GM18870 (cell line): ENCODE measurements around the gene DNAH17.

Experiments
- ATAC-seq: cut with Tn5 transposase; IDR thresholded peaks from one replicate; pipeline ENCODE4 v1.9.1; 2021; ENCODE audit warnings: moderate library complexity; ENCODE audit not compliant: unreplicated experiment

The DNAH17 gene

GRCh38 chr17:78417531-78417909 is 159.7 kb downstream of the DNAH17 start:
- ATAC-seq = no peak

GRCh38 chr17:78416791-78417530 is 160.2 kb downstream of the DNAH17 start:
- ATAC-seq = no peak

- no peak for ATAC-seq
These were observed 161.1 kb downstream of the DNAH17 start for GRCh38 chr17:78415821-78416711.

- ATAC-seq = no peak
These were observed 162.7 kb downstream of the DNAH17 start for GRCh38 chr17:78414178-78415162.

GRCh38 chr17:78412403-78412802 is 164.8 kb downstream of the DNAH17 start:
- no peak for ATAC-seq

GRCh38 chr17:78411241-78411857 is 165.8 kb downstream of the DNAH17 start:
- no peak for ATAC-seq

- no peak for ATAC-seq
These were observed 167.8 kb downstream of the DNAH17 start for GRCh38 chr17:78409191-78409928.

- no peak for ATAC-seq
These were observed 168.6 kb downstream of the DNAH17 start for GRCh38 chr17:78408476-78409050.

GRCh38 chr17:78407387-78408000 is 169.7 kb downstream of the DNAH17 start:
- ATAC-seq = no peak

GRCh38 chr17:78406920-78407319 is 170.3 kb downstream of the DNAH17 start:
- ATAC-seq = no peak

GRCh38 chr17:78406396-78406795 is 170.8 kb downstream of the DNAH17 start:
- ATAC-seq = no peak

GRCh38 chr17:78403822-78404221 is 173.4 kb downstream of the DNAH17 start:
- no peak for ATAC-seq

GRCh38 chr17:78401891-78402290 is 175.3 kb downstream of the DNAH17 start:
- ATAC-seq = no peak

GRCh38 chr17:78401246-78401645 is 175.9 kb downstream of the DNAH17 start:
- no peak for ATAC-seq

- ATAC-seq = no peak
These were observed 176.5 kb downstream of the DNAH17 start for GRCh38 chr17:78400581-78401240.

GRCh38 chr17:78399693-78400144 is 177.5 kb downstream of the DNAH17 start:
- ATAC-seq = no peak

GRCh38 chr17:78399028-78399692 is 178.0 kb downstream of the DNAH17 start:
- ATAC-seq = no peak

- ATAC-seq = no peak
These were observed 178.8 kb downstream of the DNAH17 start for GRCh38 chr17:78398390-78398789.
